T-helper 2 cell (primary cell): ENCODE results near the gene ARHGEF17.
A peak's percentile ranks its signal among the peaks of the same experiment; 100 is the strongest.

ENCODE experiments used
- DNase-seq, 5 experiments: peaks; one replicate each; pipeline versions ENCODE4 v3.0.0 to v3.0.0-alpha.2; 2012 to 2022

Gene ARHGEF17

GRCh38 chr11:73333640-73334383 is 25.7 kb downstream of the ARHGEF17 start:
- no peak for DNase-seq

- DNase-seq: no peak
Measured at GRCh38 chr11:73334384-73335203, 26.5 kb downstream of the ARHGEF17 start.

DNA sequence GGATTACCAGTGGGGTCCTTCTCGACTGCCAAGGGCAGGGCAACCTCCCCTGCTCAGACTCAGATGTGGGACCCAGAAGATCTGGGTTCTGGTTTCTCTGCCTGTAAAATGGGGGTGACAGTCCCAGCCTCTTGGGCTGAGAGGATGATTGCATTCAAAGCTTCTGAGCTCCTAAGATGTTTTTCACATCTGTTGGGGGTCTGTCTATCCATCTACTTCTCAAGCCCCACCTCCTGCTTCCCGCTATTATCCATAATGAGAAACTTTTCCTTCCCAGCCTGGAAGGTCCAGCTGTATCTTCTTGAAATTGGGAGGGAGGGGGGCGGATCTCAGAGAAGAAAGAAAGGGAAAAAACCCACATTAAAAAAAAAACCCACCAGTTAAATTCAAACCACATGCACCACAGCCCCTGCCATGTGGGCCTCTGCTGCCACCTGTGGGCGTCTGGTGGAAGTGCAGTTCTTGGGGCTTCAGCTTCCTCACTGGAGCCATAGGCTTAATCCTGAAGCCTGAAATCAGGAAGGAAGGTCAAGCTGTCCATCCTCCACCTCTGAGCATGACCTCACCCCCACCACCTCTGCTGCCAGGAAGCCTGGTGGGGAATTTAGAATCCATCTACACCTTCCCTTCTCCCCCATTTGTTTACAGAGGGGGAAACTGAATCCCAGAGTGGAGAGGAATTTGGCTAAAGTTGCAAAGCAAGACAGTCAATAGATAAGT is 27.3 kb downstream of the ARHGEF17 start:
- peak; percentile 52 to 70 (median 68) for DNase-seq

DNA sequence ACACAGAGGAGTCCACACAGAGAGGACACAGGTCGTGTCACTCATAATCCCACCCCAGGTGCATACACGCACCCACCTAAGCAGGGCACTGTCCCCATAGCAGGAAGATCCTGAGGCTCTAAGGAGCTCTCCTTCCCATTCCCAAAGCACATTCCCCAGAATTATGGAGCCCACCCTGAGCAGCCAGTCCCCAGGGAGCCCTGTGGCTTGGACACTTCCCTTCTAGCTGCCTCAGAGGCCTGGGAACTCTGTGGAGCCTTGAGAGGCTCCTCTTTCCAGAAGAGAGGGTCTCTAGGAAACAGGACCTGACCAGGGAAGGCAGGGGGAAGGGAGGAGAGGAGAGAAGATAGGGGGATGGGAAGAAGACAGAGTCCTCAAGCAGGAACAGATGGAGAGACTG is 29.8 kb downstream of the ARHGEF17 start:
- DNase-seq: no peak

- no peak for DNase-seq
Measured at GRCh38 chr11:73338279-73338678, 30.2 kb downstream of the ARHGEF17 start.

- DNase-seq: no peak
Measured at GRCh38 chr11:73340164-73340563, 32.1 kb downstream of the ARHGEF17 start.

- no peak for DNase-seq
Measured at GRCh38 chr11:73342633-73343032, 34.6 kb downstream of the ARHGEF17 start.

DNA sequence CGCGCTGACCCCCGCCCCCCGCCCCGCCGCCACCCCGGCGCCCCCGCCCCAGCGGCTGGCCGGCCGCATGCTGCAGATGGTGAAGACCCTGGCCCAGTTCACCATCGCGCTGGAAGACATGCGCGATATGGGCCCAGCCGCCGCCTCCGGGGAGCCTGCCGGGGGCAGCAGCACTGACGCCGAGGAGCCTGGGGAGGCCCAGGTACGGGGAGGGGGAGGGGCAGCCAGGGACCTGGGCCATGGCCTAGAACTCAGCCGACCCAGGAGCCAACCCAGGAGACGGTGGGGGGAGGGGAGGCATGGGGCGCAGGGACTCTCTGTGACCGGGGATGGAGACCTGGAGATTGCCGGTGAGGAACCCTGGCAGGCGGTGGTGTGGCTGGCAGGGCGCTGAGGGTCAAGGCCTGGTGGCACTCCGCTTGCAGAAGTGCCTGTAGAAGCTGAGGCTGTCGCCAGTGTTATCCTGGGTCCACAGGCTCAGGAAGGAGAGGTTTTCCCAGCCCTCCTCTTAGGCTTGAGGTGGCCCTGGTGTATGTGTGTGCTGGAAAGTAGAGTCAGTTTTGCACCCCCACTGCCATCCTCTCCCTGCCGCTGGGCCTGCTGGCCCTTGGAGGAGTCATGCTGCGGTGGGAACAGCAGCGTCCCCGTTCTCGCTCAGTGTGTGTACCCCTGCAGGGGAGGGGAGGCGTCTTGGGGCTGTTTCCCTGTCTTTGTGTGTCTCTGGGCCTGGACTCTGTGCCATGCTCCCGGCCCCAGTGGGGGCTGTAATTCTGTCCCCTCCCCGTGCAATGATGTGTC is 35.2 kb downstream of the ARHGEF17 start:
- DNase-seq: no peak

- DNase-seq: no peak
Measured at GRCh38 chr11:73344191-73344607, 36.1 kb downstream of the ARHGEF17 start.

- DNase-seq: no peak
Measured at GRCh38 chr11:73345481-73346160, 37.5 kb downstream of the ARHGEF17 start.

- no peak for DNase-seq
Measured at GRCh38 chr11:73346186-73346935, 38.3 kb downstream of the ARHGEF17 start.

GRCh38 chr11:73347067-73347466 is 39.0 kb downstream of the ARHGEF17 start:
- DNase-seq: no peak

DNA sequence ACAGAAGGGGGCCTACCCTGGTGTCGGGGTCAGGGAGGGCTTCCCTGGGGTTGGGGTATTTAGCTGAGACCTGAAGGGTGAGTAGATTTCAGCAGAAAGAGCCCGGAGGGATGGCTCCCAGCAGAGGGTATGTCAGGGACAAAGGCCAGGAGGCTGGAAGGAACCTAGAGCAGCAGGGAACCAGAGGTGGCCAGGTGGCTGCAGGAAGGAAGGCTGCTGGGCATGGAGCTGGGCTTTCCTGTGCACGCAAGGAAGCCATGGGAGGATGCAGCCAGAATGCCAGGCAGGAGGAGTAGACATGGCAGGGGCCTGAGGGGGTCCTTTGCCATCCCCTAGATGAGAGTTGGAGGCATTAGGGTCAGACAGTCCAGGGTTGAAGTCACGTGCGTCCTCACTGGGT is 40.8 kb downstream of the ARHGEF17 start:
- no peak for DNase-seq

- DNase-seq: no peak
Measured at GRCh38 chr11:73349633-73350032, 41.6 kb downstream of the ARHGEF17 start.

DNA sequence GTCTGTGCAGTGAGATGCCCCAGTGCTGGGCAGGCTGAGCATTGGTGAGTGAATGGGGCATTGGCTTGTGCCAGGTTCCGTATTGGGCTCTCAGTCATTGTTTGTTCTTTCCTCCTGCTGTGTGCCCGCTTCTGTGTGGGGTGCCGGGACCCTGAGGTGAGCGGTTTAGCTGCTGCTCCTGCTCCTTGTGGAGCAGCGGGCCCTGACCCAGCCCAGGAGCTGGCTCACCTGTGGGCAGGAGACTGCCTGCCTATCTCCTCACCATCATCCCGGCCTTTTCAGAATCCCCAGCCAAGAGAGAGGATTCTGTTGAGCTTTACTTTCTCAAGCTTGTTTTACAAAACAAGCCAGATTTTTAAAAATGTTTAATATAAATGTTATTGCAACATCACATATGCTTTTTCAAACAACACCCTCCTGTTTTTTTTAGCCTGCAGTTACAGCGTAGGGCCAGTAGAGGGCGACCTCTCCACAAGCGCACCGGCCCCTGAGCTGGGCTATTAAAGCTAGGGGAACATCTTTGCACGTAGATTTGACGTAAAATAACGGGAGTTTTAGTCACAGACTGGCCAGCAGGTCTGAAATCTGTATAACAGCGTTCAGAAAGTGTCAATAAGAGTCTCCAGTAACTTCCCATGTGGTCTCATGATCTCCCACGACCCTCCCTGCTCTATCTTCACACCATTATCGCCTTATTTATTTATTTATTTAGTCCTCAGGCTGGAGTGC is 43.0 kb downstream of the ARHGEF17 start:
- DNase-seq: peak in 4 of 5 experiments; percentile 36 to 81 (median 54)

- peak in 1 of 5 experiments; percentile 92 for DNase-seq
Measured at GRCh38 chr11:73353422-73353821, 45.3 kb downstream of the ARHGEF17 start.

DNA sequence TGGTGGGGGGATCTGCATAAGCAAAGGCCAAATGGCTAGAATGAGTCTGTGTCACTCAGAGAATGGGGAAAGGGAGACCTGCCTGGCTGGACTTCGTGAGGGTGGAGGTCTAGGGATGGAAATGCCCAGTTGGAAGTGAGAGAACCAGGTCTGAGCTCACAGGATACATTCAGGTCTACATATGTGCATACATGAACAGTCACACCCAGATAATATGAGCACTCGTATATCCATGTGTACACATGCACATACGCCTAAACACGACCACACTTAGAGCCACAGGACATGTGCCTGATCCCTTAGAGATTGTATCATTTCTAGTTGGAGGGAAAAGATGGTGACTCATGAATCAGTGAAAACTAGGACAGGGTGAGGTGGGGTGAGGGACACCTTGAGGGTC is 47.0 kb downstream of the ARHGEF17 start:
- DNase-seq: no peak

DNA sequence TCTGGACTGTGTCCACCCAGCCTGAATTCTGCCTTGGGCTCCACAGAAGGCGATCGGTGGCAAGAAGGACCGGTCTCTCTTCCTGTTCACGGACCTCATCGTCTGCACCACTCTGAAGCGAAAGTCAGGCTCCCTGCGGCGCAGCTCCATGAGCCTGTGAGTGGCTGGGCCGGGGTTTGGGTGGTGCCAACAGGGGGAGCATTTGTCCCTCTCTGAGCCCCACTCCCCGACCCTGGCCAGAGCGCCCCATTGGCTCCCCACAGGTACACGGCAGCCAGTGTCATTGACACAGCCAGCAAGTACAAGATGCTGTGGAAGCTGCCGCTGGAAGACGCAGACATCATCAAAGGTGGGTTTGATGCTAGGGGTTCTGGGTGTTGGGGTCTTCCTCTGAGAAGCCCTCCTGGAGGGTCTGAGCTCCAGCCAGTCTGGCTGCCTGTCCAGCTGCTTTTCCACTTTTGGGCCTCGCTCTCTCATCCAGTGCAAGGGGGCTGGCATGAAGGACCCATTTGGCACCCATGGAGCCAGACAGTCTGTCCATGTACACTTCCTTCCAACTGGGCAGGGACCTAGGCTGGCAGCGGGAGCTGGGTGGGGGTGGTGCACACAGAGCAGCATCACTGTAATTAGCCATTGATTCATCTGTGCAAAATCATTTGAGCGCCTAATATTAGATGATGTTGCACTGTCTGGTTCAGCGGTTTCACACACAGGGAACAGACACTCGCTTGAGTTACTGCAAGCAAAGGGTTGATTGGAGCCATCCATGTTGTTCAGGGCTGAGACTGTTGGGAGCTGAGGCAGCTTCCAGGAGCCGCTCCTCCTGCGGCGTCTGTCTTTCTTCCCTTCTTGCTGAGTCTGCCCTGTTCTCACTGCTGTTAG is 49.1 kb downstream of the ARHGEF17 start:
- DNase-seq: no peak

GRCh38 chr11:73358071-73358470 is 50.0 kb downstream of the ARHGEF17 start:
- DNase-seq: no peak
